Measurements from ENCODE around the gene ANKRD33. TPM values are rescaled to one million over a fixed set of nuclear protein-coding genes. Genes with fewer than 3 reads are reported as not detected.

ANKRD33 gene, protein sequence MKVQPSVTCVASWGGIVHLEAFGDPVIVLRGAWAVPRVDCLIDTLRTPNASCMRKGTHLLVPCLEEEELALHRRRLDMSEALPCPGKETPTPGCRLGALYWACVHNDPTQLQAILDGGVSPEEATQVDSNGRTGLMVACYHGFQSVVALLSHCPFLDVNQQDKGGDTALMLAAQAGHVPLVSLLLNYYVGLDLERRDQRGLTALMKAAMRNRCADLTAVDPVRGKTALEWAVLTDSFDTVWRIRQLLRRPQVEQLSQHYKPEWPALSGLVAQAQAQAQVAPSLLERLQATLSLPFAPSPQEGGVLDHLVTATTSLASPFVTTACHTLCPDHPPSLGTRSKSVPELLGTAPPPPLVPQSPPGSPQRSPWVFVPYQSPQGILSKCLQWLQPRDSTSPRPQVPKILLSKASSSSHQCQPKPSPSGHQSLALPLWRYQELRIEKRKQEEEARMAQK
- total RNA-seq (2021), result not detected in 2 replicates
- Bru-seq, nascent RNA, result not detected
- not detected for BruChase-seq, experiment 1, labeled RNA remaining after a 2-hour chase
- not detected for BruChase-seq, experiment 2, labeled RNA remaining after a 6-hour chase
- long read RNA-seq, result 0 reads

DNA sequence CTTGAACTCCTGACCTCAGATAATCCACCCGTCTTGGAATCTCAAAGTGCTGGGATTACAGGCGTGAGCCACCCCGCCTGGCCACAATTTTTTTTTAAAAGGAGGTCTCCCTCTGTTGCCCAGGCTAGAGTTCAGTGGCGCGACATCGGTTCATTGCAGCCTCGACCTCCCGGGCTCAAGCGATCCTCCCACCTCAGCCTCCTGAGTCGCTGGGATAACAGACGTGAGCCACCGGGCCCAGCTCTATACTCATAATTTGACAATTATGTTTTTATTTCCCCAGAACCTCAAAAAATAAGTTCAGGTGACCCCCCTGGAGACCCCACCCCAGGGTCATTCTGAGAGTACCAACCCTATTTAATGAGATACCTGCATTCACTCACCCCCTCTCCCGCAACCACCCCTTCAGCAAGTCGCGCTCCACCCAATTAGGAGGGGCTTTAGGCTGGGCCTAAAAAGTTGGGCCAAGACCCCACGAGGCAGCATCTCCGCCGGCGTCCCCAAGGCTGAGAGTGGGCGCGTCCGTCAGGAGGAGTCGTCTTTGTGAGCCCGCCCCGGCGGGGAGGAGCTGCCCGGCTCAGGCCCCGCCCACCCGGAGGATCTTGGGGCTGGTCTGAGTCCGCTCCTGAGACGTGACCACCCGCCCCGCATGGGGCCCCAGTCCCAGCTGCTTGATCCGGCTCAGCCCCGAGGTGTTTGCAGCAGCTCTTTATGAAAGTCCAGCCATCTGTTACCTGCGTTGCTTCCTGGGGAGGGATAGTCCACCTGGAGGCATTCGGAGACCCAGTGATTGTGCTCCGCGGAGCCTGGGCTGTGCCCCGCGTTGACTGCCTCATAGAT lies at the start of gene ANKRD33:
ANKRD33 (plus strand) TSS at position 628 of the 840 bp plus-strand sequence; CDS start at position 712, 84 bp downstream.
- H3K9me3 ChIP-seq (ENCODE audit: low read depth, low read length, poor library complexity, severe bottlenecking), result no peaks in the 10 kb centered on the region
- BruUV-seq (replicated peaks), result no TSS peak
- H3K27ac ChIP-seq (ENCODE audit: low read depth, low read length, poor library complexity, severe bottlenecking), result no peak within 1 kb of the TSS
- H3K27me3 ChIP-seq (replicated peaks; ENCODE audit: insufficient read depth, low read depth, low read length, poor library complexity), result no peaks in the 10 kb centered on the region
- no peaks in the 10 kb centered on the region for H3K36me3 ChIP-seq (ENCODE audit: insufficient read depth, low read length, poor library complexity, severe bottlenecking)
- ChIA-PET CTCF (no interaction called here), POLR2A (ENCODE audit: low non-redundant PET) (no interaction called here)
- no peaks in the 10 kb centered on the region for H3K4me1 ChIP-seq (ENCODE audit: insufficient read depth, low read length, poor library complexity, severe bottlenecking)
- DNase-seq (ENCODE audit: low spot score), result no peak
- TF ChIP-seq, protein P1, sequence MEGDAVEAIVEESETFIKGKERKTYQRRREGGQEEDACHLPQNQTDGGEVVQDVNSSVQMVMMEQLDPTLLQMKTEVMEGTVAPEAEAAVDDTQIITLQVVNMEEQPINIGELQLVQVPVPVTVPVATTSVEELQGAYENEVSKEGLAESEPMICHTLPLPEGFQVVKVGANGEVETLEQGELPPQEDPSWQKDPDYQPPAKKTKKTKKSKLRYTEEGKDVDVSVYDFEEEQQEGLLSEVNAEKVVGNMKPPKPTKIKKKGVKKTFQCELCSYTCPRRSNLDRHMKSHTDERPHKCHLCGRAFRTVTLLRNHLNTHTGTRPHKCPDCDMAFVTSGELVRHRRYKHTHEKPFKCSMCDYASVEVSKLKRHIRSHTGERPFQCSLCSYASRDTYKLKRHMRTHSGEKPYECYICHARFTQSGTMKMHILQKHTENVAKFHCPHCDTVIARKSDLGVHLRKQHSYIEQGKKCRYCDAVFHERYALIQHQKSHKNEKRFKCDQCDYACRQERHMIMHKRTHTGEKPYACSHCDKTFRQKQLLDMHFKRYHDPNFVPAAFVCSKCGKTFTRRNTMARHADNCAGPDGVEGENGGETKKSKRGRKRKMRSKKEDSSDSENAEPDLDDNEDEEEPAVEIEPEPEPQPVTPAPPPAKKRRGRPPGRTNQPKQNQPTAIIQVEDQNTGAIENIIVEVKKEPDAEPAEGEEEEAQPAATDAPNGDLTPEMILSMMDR (conservative IDR thresholded peaks at IDR 0.05; ENCODE audit: low read depth, low read length), result no peak
- TF ChIP-seq EZH2 (IDR thresholded peaks at IDR 0.05; ENCODE audit: borderline replicate concordance, low read depth, low read length, poor library complexity, severe bottlenecking), result no peak
- intact Hi-C loops (cut with micrococcal nuclease; ENCODE audit: unreplicated experiment), result no loop called here
- no peak within 1 kb of the TSS for H3K4me3 ChIP-seq (ENCODE audit: low read depth, low read length, poor library complexity, severe bottlenecking)

DNA sequence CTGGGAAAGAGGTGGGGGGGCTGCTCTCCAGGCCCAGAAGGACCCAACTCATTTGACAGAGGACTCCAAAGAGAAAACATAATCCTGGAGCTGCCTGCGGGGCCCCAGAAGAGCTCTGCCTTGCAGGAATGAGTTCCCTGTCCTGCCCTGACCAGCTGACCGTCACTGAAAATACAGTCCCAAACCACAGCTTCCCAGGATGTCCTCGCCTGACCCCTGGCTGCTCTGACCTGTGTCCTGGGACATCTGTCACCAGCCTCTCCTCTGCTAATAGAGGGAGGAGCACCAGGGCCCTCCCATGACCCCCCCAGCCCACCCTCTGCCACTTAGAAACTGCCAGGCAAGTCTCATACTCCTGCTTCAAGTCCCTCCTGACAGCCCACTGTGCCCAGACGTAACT lies 49.1 kb upstream of the ANKRD33 start:
- Histone ChIP-seq H3K27me3 (replicated peaks; ENCODE audit: insufficient read depth, low read depth, low read length, poor library complexity) (peaks cover 4% of the 10 kb centered on the region), H3K27ac (ENCODE audit: low read depth, low read length, poor library complexity, severe bottlenecking) (no peak overlapping the region), H3K4me3 (ENCODE audit: low read depth, low read length, poor library complexity, severe bottlenecking) (no peak overlapping the region), H3K9me3 (ENCODE audit: low read depth, low read length, poor library complexity, severe bottlenecking) (no peaks in the 10 kb centered on the region), H3K36me3 (ENCODE audit: insufficient read depth, low read length, poor library complexity, severe bottlenecking) (no peaks in the 10 kb centered on the region), H3K4me1 (ENCODE audit: insufficient read depth, low read length, poor library complexity, severe bottlenecking) (no peaks in the 10 kb centered on the region)
- ChIA-PET POLR2A (ENCODE audit: low non-redundant PET) (no interaction called here), CTCF (no interaction called here)
- DNase-seq (ENCODE audit: low spot score), result no peak
- intact Hi-C loops (cut with micrococcal nuclease; ENCODE audit: unreplicated experiment), result no loop called here
- BruUV-seq (replicated peaks), result no TSS peak
- TF ChIP-seq EZH2 (IDR thresholded peaks at IDR 0.05; ENCODE audit: borderline replicate concordance, low read depth, low read length, poor library complexity, severe bottlenecking), result no peak
- TF ChIP-seq, protein P1 (conservative IDR thresholded peaks at IDR 0.05; ENCODE audit: low read depth, low read length), result no peak

DNA sequence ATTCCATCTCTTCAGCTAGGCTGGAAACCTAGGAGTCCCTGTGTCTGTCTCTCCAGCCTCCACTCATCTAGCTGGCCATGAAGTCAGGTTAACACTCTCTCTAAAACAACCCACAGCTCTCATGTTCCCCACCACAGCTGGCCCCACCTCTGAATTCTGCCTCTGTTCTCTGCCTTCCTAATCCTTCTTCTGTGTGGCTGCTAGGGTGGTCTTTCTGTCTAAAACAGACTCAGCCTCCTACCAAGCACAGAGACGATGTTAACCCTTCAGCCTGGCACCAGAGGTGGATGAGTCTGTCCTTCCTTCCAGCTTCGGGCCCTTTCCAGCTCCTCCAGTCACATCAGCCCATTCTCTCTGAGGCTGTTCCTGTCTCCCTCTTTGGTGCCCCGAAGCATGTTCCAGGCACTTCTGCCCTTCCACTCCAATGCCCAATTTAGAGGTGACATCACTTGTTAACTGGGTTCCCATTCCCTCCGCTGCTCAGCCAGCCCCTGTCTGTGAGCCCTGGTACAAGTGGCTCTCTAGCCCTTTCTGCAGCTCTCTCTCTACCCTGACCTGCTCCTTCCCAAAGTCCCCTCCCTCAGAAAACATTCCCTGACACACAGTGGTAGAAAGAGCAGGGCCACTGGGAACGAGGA lies 48.5 kb upstream of the ANKRD33 start:
- Histone ChIP-seq H3K27me3 (replicated peaks; ENCODE audit: insufficient read depth, low read depth, low read length, poor library complexity) (peaks cover 4% of the 10 kb centered on the region), H3K4me1 (ENCODE audit: insufficient read depth, low read length, poor library complexity, severe bottlenecking) (no peaks in the 10 kb centered on the region)

More for the DNA sequence above, 48.5 kb upstream of the ANKRD33 start:
- no peaks in the 10 kb centered on the region for H3K36me3 ChIP-seq (ENCODE audit: insufficient read depth, low read length, poor library complexity, severe bottlenecking)
- H3K4me3 ChIP-seq (ENCODE audit: low read depth, low read length, poor library complexity, severe bottlenecking), result no peak overlapping the region
- no peak overlapping the region for H3K27ac ChIP-seq (ENCODE audit: low read depth, low read length, poor library complexity, severe bottlenecking)
- ChIA-PET CTCF (no interaction called here), POLR2A (ENCODE audit: low non-redundant PET) (no interaction called here)
- intact Hi-C loops (cut with micrococcal nuclease; ENCODE audit: unreplicated experiment), result no loop called here
- no peak for DNase-seq (ENCODE audit: low spot score)
- BruUV-seq (replicated peaks), result no TSS peak
- no peaks in the 10 kb centered on the region for H3K9me3 ChIP-seq (ENCODE audit: low read depth, low read length, poor library complexity, severe bottlenecking)
- no peak for TF ChIP-seq EZH2 (IDR thresholded peaks at IDR 0.05; ENCODE audit: borderline replicate concordance, low read depth, low read length, poor library complexity, severe bottlenecking)
- TF ChIP-seq, protein P1 (conservative IDR thresholded peaks at IDR 0.05; ENCODE audit: low read depth, low read length), result no peak

Measured in A673 (cell line).